HG03342 (cell line): ENCODE results near the gene TRABD.

Experiments
- ATAC-seq: cut with Tn5 transposase; IDR thresholded peaks from one replicate; pipeline ENCODE4 v1.9.1; 2021; ENCODE audit warnings: mild to moderate bottlenecking, moderate library complexity; ENCODE audit not compliant: unreplicated experiment

TRABD gene

GRCh38 chr22:50216684-50217520 lies 31.2 kb downstream of the TRABD start:
- no peak for ATAC-seq

- no peak for ATAC-seq
These were observed 31.9 kb downstream of the TRABD start for GRCh38 chr22:50217543-50218152.

GRCh38 chr22:50218153-50218995 lies 32.7 kb downstream of the TRABD start:
- no peak for ATAC-seq

DNA sequence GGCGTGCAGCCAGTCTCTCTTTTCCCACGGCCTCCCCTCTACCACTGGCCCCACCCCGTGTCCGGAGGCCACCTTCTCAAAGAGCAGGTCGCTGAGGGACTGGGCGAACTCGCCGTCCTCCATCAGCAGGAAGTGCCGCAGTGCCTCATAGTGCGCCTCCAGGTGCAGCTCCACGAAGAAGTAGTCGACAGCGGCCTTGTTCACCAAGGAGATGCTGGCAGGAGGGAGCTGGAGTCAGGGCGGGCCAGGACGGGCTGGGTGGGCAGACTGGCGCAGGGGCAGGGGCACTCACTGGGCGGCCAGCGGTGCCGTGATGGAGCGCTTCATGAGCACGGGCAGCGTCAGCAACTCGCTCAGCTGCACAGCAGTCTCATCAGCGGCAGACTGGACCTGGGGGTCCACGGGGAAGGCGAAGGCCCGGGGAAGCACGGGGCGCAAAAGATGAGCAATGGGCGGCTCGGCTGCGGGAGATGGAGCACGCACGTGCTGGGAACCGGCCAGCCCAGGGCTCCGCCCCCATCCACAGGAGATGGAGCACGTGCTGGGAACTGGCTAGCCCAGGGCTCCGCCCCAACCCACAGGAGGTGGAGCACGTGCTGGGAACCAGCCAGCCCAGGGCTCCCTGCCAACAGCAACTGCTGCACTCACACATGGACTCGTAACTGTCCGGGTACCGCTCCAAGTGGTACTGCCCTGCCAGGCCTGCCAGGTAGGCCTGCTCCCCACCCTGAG lies 33.4 kb downstream of the TRABD start:
- no peak for ATAC-seq

DNA sequence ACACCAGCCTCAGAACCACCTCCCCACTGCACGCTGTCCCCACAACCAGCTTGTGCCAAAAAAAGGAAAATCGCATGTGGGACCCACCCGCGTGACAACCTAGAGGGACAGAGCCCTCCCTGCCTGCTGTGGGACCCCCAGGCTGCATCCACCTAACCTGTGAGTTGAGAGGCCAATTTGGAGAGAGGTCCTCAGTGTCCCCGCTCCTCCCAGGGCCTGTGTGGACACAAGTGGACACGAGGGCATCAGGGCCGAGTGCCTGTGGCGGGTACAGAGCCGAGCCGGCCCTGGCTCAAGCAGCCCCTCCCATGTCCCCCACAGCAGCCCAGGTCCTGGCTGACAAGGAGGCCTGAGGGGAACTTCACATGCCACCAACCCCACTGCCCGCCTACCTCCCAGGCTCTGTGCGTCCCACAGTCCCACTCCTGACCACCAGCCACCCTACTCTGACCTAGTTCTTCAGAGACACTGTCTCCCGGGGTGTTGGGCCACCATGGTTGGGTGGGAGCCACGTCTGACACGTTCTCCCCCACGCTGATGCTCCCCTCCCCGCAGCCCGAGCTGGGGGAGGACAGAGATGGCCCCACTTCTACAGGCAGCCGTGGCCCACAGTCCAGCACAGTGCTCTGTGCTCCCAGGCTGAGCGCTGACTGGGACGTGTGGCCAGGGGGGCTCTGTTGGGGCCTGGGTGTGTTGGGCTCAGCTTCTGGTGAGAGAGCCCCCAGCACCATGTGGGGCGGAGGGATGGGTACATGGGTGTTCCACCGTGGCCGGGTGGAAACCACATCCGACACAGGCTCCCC lies 34.3 kb downstream of the TRABD start:
- ATAC-seq = no peak

- ATAC-seq = no peak
These were observed 35.1 kb downstream of the TRABD start for GRCh38 chr22:50220603-50221409.

GRCh38 chr22:50221410-50222300 lies 35.9 kb downstream of the TRABD start:
- ATAC-seq = no peak

- no peak for ATAC-seq
These were observed 36.8 kb downstream of the TRABD start for GRCh38 chr22:50222508-50222907.

- no peak for ATAC-seq
These were observed 38.4 kb downstream of the TRABD start for GRCh38 chr22:50224071-50224470.

GRCh38 chr22:50225200-50225969 lies 39.7 kb downstream of the TRABD start:
- ATAC-seq = no peak

DNA sequence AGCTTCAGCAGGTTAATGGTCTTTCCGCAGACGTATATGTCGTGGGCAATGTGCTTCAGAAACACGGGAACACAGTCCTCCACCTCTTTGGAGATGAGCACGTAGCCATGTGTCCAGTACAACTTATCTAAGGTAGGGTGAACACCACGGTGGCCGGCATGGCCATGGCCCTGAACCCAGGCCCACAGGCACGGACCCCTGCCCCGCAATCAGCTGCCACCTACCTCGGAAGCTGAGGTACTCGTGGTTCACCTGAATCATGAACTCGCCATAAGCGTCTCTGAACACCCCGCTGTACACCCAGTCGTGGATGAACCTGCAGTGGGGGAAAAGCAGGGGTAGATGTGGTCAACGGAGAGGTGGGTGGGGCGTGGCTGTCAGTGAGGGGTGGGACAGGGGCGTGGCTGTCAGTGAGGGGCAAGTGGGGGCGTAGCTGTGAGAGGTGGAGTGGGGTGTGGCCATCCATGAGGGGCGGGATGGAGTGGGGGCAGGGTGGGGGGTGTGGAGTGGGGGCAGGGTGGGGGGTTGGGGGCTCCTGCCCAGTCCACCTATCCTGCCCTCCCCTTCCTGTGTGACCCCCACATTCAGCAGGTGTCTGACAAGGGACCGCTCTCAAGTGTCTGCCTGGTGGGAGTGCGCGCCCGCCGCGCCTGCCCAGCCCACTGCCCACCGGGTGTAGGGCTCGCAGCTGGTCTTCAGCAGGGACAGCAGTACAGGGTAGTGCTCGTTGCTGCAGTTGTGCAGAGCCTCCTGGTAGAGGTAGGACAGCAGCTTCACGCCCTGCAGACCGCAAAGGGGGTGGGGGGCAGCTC lies 40.6 kb downstream of the TRABD start:
- no peak for ATAC-seq

GRCh38 chr22:50226875-50227165 lies 41.1 kb downstream of the TRABD start:
- ATAC-seq = no peak

DNA sequence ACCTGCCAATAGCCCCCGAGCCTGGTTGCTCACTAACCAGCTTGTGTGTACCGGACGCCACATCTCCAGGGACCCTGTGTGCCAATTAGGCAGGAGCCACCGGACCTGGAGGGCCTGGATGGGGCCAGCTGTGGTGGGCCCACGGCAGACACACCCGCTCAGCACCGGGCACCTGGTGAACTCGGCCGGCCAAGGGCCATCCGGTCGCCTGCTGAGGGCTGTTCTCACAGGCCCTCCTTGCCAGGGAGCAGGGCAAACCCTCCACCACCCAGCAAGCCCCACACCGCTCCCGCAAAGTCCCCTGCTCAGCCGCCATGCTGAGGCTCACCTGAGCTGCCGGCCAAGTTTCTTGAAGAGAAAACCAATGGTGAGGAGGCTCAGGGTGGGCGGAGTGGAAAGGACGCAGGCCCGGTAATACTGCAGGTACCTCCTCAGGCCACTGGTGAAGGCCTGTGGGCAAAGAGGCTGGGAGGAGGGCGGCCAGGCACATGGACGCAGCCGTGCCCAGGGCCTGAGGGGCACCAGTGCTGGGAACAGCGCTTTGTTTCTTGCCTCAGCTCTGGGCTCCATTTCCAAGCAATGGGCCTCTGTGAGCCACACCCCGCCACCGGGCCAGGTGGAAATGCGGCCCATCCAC lies 42.0 kb downstream of the TRABD start:
- no peak for ATAC-seq

DNA sequence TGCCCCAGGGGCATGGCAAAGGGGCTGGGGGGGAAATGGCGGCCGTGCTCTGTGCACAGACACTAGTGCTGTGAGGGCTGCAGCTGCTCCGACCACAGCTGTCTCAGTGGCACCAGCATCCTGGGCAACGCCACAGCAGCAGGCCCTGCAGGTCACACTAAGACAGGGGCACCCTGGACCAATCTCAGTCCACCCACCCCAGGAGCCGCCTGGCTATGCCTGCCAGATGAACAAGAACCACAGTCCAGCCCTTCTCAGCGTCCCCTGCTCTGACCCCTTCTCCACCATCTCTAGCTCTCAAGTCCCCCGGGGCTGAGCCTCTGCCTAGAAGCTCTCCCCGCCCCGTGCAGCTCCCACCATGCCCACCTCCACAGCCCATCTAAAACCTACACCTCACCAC lies 42.7 kb downstream of the TRABD start:
- ATAC-seq = no peak

DNA sequence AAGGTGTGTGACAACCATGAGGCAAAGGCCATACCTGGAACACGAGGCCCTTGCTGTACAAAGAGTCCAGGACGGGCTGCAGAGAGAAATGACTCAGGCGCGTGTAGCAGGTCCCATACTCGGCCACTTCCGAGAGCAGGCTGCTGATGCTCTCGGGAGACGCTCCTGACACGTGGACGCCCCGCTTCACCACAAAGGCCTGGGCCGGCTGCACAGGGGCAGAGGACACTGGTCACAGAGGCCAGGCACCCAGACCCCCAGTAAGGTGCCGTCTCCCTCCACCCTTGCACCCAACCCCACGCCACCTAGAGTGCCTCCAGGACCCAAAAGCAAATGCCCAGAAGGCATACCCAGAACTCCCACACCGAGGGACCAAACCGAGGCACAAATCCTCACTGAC lies 43.7 kb downstream of the TRABD start:
- no peak for ATAC-seq

GRCh38 chr22:50232481-50233151 lies 46.9 kb downstream of the TRABD start:
- no peak for ATAC-seq
